Stimulated activated naive CD4-positive, alpha-beta T cell (primary cell): ENCODE measurements around the gene RSU1.

Experiments
- DNase-seq, 6 experiments: peaks; one replicate each; lab custom pipeline; 2025; lab: John Stamatoyannopoulos, UW

RSU1 gene

GRCh38 chr10:16822027-16822426 is 4.8 kb upstream of the RSU1 start:
- no peak for DNase-seq

GRCh38 chr10:16820421-16820820 is 3.2 kb upstream of the RSU1 start:
- no peak for DNase-seq

GRCh38 chr10:16820018-16820417 is 2.8 kb upstream of the RSU1 start:
- no peak for DNase-seq

- no peak for DNase-seq
Measured at GRCh38 chr10:16819436-16819835, 2.2 kb upstream of the RSU1 start.

- DNase-seq = no peak
Measured at GRCh38 chr10:16819026-16819425, 1.8 kb upstream of the RSU1 start.

GRCh38 chr10:16816830-16817124 is 447 bp downstream of the RSU1 start:
- no peak for DNase-seq

GRCh38 chr10:16816171-16816570 is 1.1 kb downstream of the RSU1 start:
- DNase-seq = no peak

GRCh38 chr10:16814012-16814411 is 3.2 kb downstream of the RSU1 start:
- DNase-seq = no peak

GRCh38 chr10:16812676-16813075 is 4.5 kb downstream of the RSU1 start:
- DNase-seq = no peak

- DNase-seq = no peak
Measured at GRCh38 chr10:16811765-16812164, 5.5 kb downstream of the RSU1 start.

GRCh38 chr10:16811292-16811691 is 5.9 kb downstream of the RSU1 start:
- no peak for DNase-seq

- peak in 2 of 6 experiments; percentile 3 to 20 for DNase-seq
Measured at GRCh38 chr10:16809074-16809718, 8.0 kb downstream of the RSU1 start.

- no peak for DNase-seq
Measured at GRCh38 chr10:16804123-16804522, 13.1 kb downstream of the RSU1 start.

- no peak for DNase-seq
Measured at GRCh38 chr10:16803464-16803863, 13.8 kb downstream of the RSU1 start.

- no peak for DNase-seq
Measured at GRCh38 chr10:16799621-16800020, 17.6 kb downstream of the RSU1 start.

- DNase-seq = no peak
Measured at GRCh38 chr10:16798571-16798970, 18.7 kb downstream of the RSU1 start.

- no peak for DNase-seq
Measured at GRCh38 chr10:16795410-16796073, 21.7 kb downstream of the RSU1 start.

GRCh38 chr10:16794005-16794404 is 23.2 kb downstream of the RSU1 start:
- no peak for DNase-seq

- DNase-seq = no peak
Measured at GRCh38 chr10:16792675-16793074, 24.5 kb downstream of the RSU1 start.

GRCh38 chr10:16789765-16790164 is 27.5 kb downstream of the RSU1 start:
- no peak for DNase-seq

GRCh38 chr10:16789261-16789660 is 28.0 kb downstream of the RSU1 start:
- no peak for DNase-seq

- no peak for DNase-seq
Measured at GRCh38 chr10:16788778-16789177, 28.4 kb downstream of the RSU1 start.

- no peak for DNase-seq
Measured at GRCh38 chr10:16788125-16788524, 29.1 kb downstream of the RSU1 start.

- peak; percentile 7 to 71 (median 16) for DNase-seq
Measured at GRCh38 chr10:16787361-16787791, 29.8 kb downstream of the RSU1 start.
